Stimulated activated CD4-positive, alpha-beta T cell treated with anti-CD3 and anti-CD28 coated beads, Interleukin-1b, Interleukin-23, amount 100 ng/mL, for 1 hour (primary cell): ENCODE results near the gene TRIP13.
A peak's percentile ranks its signal among the peaks of the same experiment; 100 is the strongest.
"Not testable (repeated sequence)": the region's sequence is repeated elsewhere in the genome, so short reads cannot be mapped to it uniquely, and the experiment has no call there.

ENCODE experiments used
- DNase-seq, 2 donors: peaks; one replicate each; pipeline ENCODE4 v3.0.0-alpha.2; 2020; ENCODE audit warnings: low read depth in 2 of 2

TRIP13 gene

DNA sequence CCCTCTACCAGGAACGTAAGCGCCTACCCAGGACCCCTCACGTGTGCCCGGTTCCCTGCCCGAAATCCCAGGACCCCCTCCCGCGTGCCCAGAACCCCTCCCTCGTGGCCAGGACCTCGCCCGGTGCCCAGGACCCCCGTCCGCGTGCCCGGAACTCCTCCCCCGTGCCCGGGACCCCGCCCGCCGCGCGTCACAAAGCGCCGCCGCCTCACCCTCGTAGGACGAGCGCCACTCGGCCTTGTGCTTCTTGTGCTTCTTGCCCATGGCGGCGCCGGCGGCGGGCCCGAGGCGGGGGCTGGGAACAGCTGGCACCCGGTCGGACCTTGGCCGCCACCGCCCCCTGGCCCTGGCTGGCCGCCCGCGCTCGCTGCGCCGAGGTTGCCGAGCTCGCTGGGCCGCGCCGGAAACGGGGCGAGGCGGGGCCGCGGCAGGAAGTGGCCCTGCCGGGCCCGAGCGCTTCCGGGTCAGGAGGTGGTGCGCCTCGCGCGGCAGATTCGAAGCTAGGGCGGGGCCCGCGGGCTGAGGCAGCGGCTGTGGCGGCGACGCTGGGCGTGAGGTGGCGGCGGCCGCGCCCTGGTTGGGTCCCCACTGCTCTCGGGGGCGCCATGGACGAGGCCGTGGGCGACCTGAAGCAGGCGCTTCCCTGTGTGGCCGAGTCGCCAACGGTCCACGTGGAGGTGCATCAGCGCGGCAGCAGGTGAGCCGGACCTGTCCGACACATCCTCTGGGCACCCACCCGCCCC lies at the start of gene TRIP13, which contains the start of gene BRD9:
TSS of gene TRIP13 (plus strand) at position 491 of the 743 bp plus-strand sequence. CDS start at position 606, 115 bp downstream.
TSS of gene BRD9 (minus strand) at position 408 of the 743 bp plus-strand sequence. CDS start at position 264, 144 bp downstream.
- DNase-seq, result peak; percentile 45 to 59

DNA sequence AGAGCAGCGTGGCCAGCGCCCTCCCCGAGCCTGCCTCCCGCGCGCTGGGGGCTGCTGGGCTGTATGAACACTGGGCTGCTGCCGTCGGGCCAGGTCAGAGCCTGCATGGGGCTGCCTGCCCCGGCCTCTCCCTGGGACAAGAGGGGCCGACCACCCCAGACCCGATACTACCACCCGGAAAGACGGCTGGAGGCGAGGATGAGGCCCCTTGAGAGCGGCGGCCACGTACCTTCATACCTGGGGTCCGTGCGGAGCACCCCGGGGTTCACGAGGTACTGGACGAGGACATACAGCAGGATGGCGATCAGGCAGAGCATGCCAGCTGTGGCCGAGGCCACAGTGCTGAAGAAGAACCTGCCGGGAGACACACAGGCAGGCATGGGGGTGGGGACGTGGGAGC lies 49.3 kb upstream of the TRIP13 start:
- DNase-seq, result not testable (repeated sequence)

DNA sequence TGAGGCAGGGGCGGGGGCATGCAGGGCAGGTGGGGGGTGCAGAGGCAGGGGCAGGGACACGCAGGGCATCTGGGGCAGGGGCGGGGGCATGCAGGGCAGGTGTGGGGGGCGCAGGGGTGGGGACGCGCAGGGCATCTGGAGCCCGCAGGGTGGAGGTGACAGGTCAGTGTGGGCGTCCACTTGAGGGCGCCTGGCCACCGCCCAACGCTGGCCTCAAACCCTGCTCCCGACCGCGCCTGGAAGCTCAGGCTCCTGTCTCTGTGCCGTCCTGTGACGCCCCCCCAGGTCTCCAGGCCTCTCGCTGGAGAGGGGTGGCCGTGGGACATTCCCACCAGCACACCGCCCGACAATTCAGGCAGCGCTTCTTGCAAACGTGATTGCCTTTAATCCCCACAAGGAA lies 48.8 kb upstream of the TRIP13 start:
- not testable (repeated sequence) for DNase-seq

DNA sequence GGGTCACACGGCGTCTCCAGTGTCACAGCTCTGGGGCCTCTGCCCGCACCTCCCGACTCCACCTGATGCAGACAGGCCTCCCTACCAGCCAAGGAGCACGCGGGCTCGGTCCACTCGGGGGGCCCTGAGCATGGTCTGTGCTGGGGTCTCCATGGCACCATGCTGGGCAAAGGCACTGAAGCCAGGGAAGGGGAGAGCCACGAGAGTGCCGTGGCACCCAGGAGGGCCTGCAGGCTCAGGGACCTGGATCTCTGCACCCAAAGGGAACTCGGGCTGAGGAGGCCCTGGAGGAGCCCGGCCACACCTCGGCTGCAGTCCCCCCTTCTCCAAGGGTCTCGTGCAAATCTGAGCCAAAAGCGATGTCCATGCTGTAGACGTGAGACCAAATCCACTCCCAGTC lies 48.3 kb upstream of the TRIP13 start:
- not testable (repeated sequence) for DNase-seq

DNA sequence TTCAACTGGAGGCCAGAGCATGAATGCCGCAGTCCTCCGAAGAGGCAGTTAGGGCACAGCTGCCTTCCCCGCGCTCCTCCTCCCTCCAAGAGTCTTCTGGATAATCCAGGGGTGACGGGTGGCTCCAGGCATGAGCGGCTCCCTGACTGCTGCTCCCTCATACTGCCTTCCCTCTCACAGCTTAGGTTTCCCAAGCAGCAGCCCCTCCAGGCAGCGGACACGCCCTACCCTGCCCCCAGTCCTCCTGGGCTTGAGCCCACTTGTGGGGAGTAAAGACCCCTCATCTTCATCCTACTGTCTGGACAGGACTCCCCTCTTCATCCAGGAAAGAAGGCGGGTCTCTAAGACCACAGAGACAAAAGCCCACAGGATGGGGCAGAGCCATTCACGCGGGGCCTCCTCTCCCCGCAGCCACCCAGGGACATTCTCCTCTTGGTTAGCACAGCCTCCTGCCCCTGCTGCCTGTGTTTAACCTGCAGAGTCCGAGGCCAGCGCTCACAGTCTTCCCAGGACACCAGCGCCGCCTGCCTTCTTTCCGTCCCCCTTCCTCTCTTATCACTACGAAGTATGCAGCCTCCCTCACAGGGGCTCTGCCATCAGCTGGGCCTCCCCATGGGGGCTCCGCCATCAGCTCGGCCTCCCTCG lies 47.5 kb upstream of the TRIP13 start:
- DNase-seq, result not testable (repeated sequence)

DNA sequence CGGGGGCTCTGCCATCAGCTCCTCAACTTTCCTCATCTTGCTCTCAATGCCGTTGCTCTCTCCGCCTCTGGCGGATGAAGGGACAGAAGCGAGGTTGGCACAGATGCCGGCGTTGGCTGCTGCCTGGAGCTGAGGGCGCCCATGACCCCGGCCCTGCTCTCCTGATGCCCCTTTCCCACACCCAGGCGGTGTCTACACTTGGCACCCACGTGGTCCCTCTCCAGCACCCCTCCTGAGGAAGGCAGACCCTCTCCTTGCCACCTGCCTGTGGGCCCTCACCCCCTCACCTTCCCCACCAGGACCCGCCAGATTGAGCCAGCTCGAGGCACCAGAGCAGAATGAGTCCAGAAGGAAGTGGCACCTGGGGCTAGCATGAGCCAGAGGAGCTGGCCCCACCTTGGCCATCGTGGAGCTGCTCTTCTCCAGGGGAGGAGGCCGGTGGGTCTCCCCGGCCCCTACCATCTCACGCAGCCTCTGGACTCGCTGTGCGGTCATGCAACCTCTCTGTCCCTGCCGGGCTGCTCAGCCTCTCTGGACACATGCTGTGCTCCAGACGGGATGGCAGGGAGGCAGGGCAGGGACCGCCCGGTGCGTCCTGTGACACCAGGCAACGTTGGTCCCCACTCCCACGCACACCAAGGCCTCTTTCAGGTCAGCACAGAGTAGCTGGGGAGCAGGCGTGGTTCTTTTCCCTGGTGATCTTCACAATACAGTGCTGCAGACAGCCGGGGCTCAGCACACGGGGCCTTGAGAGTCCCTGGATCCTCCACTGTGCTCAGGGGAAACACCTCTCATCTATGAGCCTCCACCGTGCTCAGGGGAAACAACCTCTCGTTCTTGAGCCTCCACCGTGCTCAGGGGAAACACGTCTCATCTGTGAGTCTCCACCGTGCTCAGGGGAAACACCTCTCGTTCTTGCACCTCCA lies 46.7 kb upstream of the TRIP13 start:
- not testable (repeated sequence) for DNase-seq

DNA sequence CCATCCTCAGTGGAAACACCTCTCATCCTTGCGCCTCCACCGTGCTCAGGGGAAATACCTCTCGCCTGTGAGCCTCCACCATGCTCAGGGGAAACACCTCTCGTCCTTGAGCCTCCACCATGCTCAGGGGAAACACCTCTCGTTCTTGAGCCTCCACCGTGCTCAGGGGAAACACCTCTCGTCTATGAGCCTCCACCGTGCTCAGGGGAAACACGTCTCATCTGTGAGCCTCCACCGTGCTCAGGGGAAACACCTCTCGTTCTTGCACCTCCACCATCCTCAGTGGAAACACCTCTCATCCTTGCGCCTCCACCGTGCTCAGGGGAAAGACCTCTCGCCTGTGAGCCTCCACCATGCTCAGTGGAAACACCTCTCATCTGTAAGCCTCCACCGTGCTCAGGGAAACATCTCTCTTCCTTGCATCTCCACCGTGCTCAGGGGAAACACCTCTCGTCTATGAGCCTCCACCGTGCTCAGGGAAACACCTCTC lies 46.0 kb upstream of the TRIP13 start:
- DNase-seq, result not testable (repeated sequence)

GRCh38 chr5:847212-847611 lies 45.5 kb upstream of the TRIP13 start:
- not testable (repeated sequence) for DNase-seq

DNA sequence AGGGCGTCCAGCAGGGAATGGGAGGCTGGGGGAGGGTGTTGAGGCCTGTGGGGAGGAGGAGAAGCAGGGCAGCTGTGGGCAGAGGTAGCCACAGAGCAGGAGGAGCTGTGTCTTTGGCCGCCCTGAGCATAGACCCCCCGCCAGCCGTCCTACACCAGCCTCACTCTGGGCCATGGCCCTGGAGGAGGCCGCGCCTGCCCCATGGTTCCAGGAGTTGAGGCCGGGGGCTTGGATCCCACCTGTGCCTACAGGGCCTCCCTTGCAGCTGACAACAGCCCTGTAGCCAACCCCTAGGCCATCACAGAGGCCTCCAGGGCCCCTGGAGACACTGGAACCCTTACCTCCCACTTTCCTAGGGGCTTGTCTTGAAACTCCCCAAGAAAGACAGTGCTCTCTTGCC lies 44.9 kb upstream of the TRIP13 start:
- DNase-seq, result not testable (repeated sequence)

DNA sequence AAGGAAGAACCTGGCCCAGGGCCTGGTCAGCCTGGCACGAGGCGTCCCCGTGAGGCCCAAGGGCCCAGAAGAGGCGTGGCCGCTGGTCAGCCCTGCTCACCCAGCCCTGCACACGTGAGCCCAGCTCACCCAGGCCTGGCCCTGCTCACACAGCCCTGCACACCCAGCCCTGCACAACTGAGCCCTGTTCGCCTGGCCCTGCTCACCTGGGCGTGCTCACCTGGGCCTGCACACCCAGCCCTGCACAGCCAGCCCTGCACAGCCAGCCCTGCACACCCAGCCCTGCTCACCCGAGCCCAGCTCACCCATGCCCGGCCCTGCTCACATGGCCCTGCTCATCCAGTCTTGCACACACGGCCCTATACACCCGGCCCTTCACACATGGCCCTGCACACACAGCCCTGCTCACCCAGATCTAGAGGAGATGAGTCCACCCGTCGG lies 44.0 kb upstream of the TRIP13 start:
- no peak for DNase-seq

- DNase-seq, result no peak
These were observed 42.9 kb upstream of the TRIP13 start for GRCh38 chr5:849651-850301.

DNA sequence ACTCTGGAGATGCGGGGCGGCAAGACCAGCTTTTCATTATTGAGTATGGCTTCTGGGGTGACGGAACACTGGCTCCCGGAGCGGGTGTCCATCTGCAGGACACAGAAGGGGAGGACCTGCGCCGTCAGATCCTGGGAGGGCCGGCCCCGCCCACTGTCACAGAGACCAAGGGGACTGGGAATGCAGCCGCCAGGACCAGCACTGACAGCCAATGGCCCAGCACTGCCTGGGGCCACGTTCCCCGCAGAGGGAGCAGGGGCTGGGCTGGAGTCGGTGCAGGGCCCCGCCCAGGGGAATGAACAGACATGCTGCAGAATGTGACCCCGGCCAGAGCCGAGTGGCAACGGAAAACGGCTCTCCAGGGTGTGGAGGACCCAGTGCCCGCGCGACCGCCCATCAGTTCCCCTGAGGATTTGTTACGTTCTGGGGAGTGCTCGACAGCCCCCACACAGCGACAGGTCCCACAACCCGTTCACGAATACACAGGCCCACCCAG lies 42.1 kb upstream of the TRIP13 start, which contains the start of gene ZDHHC11:
TSS of gene ZDHHC11 (minus strand) at position 476 of the 496 bp plus-strand sequence. CDS start at position 92, 384 bp downstream.
- no peak for DNase-seq

DNA sequence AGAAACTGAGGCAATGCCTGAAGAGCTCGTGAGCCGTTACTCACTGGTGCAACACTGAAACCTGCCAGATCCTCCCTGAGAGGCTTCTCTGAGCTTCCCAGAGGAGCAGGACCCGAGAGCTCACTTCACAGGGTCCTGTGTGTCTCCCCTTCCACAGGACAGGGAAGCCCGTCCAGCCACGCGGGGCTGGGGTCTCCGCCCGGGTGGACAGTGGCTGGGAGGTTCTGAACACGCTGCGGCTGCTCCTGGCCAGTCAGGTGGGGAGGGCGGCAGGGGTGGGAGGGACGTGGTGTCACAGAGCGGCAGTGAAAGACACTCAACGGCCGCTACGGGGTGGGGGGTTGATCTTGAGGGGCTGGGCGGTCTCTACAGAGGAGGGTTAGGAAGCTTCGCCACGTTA lies 41.6 kb upstream of the TRIP13 start:
- DNase-seq, result no peak

- DNase-seq, result no peak
These were observed 41.1 kb upstream of the TRIP13 start for GRCh38 chr5:851553-851952.

- DNase-seq, result no peak
These were observed 40.7 kb upstream of the TRIP13 start for GRCh38 chr5:852018-852417.

DNA sequence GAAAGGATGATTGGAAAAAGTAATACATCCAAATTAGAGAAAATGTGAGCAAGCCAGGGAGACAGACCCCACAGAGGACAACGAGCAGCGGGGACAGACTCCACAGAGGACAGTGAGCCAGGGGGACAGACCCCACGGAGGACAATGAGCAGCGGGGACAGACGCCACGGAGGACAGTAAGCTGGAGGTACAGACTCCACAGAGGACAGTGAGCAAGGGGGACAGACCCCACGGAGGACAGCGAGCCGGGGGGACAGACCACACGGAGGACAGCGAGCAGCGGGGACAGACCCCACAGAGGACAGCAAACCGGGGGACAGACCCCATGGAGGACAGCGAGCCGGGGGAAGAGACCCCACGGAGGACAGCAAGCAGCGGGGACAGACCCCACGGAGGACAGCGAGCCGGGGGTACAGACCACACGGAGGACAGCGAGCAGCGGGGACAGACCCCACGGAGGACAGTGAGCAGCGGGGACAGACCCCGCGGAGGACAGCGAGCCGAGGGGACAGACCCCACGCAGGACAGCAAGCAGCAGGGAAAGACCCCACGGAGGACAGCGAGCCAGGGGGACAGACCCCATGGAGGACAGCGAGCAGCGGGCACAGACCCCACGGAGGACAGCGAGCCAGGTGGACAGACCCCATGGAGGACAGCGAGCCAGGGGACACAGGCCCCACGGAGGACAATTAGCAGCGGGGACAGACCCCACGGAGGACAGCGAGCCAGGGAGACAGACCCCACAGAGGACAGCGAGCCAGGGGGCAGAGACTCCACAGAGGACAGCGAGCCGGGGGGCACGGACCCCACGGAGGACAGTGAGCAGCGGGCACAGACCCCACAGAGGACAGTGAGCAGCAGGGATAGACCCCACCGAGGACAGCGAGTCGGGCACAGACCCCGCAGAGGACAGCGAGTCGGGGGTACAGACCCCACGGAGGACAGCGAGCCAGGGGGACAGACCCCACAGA lies 40.0 kb upstream of the TRIP13 start:
- no peak for DNase-seq

GRCh38 chr5:853416-854090 lies 39.1 kb upstream of the TRIP13 start:
- not testable (repeated sequence) for DNase-seq

DNA sequence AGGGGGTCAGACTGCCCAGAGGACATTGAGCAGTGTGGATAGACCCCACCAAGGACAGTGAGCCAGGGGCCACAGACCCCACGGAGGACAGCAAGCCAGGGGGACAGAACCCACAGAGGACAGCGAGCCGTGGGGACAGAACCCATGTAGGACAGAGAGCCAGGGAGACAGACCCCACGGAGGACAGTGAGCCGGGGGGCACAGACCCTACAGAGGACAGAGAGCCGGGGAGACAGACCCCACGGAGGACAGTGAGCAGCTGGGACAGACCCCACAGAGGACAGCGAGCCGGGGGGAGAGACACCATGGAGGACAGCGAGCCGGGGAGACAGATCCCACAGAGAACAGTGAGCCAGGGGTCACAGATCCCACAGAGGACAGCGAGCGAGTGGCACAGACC lies 38.5 kb upstream of the TRIP13 start:
- no peak for DNase-seq
